Stimulated activated naive B cell treated with anti-CD40 and anti-IgM and Interleukin-4, amounts not matched to agents 10 μg/mL and 1 μg/mL and 100 μg/mL, for 72 hours (primary cell): Measurements from ENCODE around the gene TMEM132C.

Source experiments
- ATAC-seq, 2 donors: fragments of 150-1000 bp; cut with Tn5 transposase; replicated peaks; 2 replicates each; pipeline ENCODE4 v1.10.0; 2021; ENCODE audit warnings: moderate library complexity in 1 of 2
- DNase-seq: peaks from one replicate; pipeline ENCODE4 v3.0.0; 2021
- H3K27ac Mint-ChIP-seq: one replicate; pipeline ENCODE4 v1.8.0; 2022; ENCODE audit warnings: mild to moderate bottlenecking, mixed read lengths
- H3K27me3 Mint-ChIP-seq, 2 donors: one replicate each; pipeline ENCODE4 v1.8.0; 2022; ENCODE audit warnings: mixed read lengths in 2 of 2
- H3K36me3 Mint-ChIP-seq, 2 donors: one replicate each; pipeline ENCODE4 v1.8.0; 2022; ENCODE audit warnings: mixed read lengths in 2 of 2, mild to moderate bottlenecking in 1 of 2
- H3K4me1 Mint-ChIP-seq, 2 donors: one replicate each; pipeline ENCODE4 v1.8.0; 2022; ENCODE audit warnings: mixed read lengths in 2 of 2, mild to moderate bottlenecking in 1 of 2
- H3K4me3 Mint-ChIP-seq, 2 donors: one replicate each; pipeline ENCODE4 v1.8.0; 2022; ENCODE audit warnings: mild to moderate bottlenecking in 2 of 2, mixed read lengths in 2 of 2, moderate library complexity in 1 of 2
- H3K9me3 Mint-ChIP-seq, 2 donors: one replicate each; pipeline ENCODE4 v1.8.0; 2022; ENCODE audit warnings: mixed read lengths in 2 of 2, mild to moderate bottlenecking in 1 of 2

The TMEM132C gene

DNA sequence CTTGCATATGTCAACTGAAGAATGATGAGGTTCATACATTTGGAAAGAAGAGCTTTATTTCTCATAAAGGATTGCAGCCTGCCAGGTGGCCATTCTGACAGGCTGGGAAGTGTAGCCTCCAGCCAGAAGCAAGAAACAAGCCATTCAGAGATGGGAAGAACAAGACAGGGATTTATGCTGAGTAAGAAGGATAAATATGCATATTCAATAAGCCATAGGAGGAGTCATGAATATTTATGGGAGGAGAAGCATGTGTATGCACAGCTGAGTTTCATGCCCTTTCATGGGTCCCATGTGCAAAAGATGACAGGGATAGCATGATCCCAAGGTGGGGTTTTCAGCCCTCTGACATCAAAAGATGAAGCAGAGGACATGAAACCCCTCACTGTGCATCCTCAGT is 269.8 kb downstream of the TMEM132C start:
- Mint-ChIP-seq H3K27me3 (no peaks in the 10 kb centered on the region), H3K4me1 (no peaks in the 10 kb centered on the region), H3K4me3 (no peak overlapping the region), H3K27ac (no peak overlapping the region), H3K36me3 (no peaks in the 10 kb centered on the region), H3K9me3 (peaks cover 0 to 4% of the 10 kb centered on the region in 2 donors)
- no peak for ATAC-seq
- no peak for DNase-seq

DNA sequence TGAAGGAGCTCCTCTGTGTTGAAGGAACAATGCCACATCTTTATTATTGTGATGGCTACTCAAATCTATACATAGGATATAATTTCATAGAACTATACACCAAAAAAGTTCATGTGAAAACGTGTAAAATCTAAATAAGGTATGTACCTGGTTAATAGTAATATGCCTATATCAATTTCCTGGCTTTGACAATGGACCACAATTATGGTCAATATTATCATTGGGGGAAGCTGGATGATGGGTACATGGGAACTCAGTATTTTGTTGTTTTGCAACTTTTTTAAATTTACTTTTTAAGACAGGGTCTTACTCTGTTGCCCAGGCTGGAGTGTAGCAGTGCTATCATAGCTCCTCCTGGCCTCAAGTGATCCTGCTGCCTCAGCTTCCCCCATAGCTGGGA is 270.7 kb downstream of the TMEM132C start:
- DNase-seq (no peak), ATAC-seq (no peak)
- Mint-ChIP-seq H3K27ac (no peak overlapping the region), H3K9me3 (peaks cover 0 to 4% of the 10 kb centered on the region in 2 donors), H3K27me3 (no peaks in the 10 kb centered on the region), H3K36me3 (no peaks in the 10 kb centered on the region), H3K4me3 (no peak overlapping the region), H3K4me1 (no peaks in the 10 kb centered on the region)

DNA sequence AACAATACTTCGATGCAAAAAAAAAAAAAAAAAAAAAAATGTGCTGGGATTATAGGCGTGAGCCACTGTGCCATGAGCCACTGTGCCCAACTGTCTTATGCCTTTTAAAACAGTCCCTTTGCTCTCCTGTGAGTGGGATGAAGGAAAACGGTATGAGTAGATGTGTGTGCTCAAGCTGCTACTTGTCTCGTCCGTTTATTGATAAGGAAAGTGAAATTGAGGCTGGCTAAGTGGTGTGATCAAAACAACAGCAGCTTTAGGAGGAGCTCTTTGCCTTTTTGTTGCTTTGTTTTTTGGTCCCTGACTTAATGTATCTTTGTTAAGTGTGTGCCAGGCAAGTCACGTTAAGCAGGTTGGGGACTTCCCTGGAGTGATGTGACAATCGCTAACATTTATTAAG is 275.9 kb downstream of the TMEM132C start:
- no peaks in the 10 kb centered on the region for H3K9me3 Mint-ChIP-seq
- no peak overlapping the region for H3K27ac Mint-ChIP-seq
- H3K4me3 Mint-ChIP-seq = no peak overlapping the region
- no peaks in the 10 kb centered on the region for H3K4me1 Mint-ChIP-seq
- DNase-seq (no peak), ATAC-seq (no peak)
- H3K27me3 Mint-ChIP-seq = no peaks in the 10 kb centered on the region
- H3K36me3 Mint-ChIP-seq = no peaks in the 10 kb centered on the region

GRCh38 chr12:128543460-128543859 is 276.5 kb downstream of the TMEM132C start:
- no peak overlapping the region for H3K27ac Mint-ChIP-seq
- no peaks in the 10 kb centered on the region for H3K4me1 Mint-ChIP-seq

GRCh38 chr12:128543971-128544370 is 277.0 kb downstream of the TMEM132C start:
- H3K27ac Mint-ChIP-seq = no peak overlapping the region
- no peaks in the 10 kb centered on the region for H3K4me1 Mint-ChIP-seq
- H3K27me3 Mint-ChIP-seq = no peaks in the 10 kb centered on the region
- DNase-seq (no peak), ATAC-seq (no peak)
- peaks cover 0 to 1% of the 10 kb centered on the region in 2 donors for H3K9me3 Mint-ChIP-seq
- H3K4me3 Mint-ChIP-seq = no peak overlapping the region
- no peaks in the 10 kb centered on the region for H3K36me3 Mint-ChIP-seq

More at GRCh38 chr12:128543460-128543859, 276.5 kb downstream of the TMEM132C start:
- no peak overlapping the region for H3K4me3 Mint-ChIP-seq
- no peak for DNase-seq
- H3K27me3 Mint-ChIP-seq = no peaks in the 10 kb centered on the region
- no peaks in the 10 kb centered on the region for H3K36me3 Mint-ChIP-seq
- ATAC-seq = no peak
- H3K9me3 Mint-ChIP-seq = peaks cover 0 to 1% of the 10 kb centered on the region in 2 donors

GRCh38 chr12:128548949-128549348 is 282.0 kb downstream of the TMEM132C start:
- Mint-ChIP-seq H3K4me3 (no peak overlapping the region), H3K27me3 (no peaks in the 10 kb centered on the region), H3K27ac (no peak overlapping the region), H3K4me1 (no peaks in the 10 kb centered on the region), H3K9me3 (peaks cover 0 to 1% of the 10 kb centered on the region in 2 donors), H3K36me3 (no peaks in the 10 kb centered on the region)
- DNase-seq (no peak), ATAC-seq (no peak)

DNA sequence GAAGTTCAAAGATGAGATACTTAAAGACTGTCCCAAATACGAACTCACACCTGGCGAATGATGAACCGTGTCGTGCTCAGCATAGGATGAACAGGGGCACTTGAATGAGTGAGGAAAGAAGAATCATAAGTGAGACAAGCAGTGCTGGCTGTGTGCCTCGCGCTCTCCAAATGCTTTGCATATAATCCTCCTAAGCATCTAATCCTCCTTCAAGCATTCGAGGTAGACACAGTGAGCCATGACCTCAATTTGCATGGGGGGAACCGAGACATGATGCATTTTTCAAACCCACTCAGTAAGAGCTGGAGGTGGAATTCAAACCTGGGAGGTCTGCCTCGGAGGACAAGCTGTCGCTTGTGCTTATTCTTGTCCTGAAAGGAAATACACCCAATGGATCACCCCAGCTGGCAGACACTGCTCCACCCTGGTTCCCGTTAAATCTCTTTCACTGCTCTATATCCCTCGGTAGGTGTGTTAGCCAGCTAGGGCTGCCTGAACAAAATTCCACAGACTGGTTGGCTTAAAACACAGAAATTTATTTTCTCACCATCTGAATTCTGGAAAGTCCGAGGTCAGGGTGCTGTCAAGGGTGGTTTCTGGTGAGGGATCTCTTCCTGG is 282.7 kb downstream of the TMEM132C start:
- Mint-ChIP-seq H3K9me3 (peaks cover 0 to 1% of the 10 kb centered on the region in 2 donors), H3K4me3 (no peak overlapping the region), H3K4me1 (no peaks in the 10 kb centered on the region), H3K36me3 (no peaks in the 10 kb centered on the region), H3K27ac (no peak overlapping the region), H3K27me3 (no peaks in the 10 kb centered on the region)
- ATAC-seq = no peak
- DNase-seq = no peak

GRCh38 chr12:128551266-128551665 is 284.3 kb downstream of the TMEM132C start:
- H3K4me3 Mint-ChIP-seq = no peak overlapping the region
- no peaks in the 10 kb centered on the region for H3K36me3 Mint-ChIP-seq
- H3K4me1 Mint-ChIP-seq = no peaks in the 10 kb centered on the region
- ATAC-seq (no peak), DNase-seq (no peak)
- H3K27ac Mint-ChIP-seq = no peak overlapping the region
- H3K9me3 Mint-ChIP-seq = peaks cover 0 to 3% of the 10 kb centered on the region in 2 donors
- H3K27me3 Mint-ChIP-seq = no peaks in the 10 kb centered on the region

- H3K27ac Mint-ChIP-seq = no peak overlapping the region
- peaks cover 9 to 18% of the 10 kb centered on the region in 2 donors for H3K9me3 Mint-ChIP-seq
- H3K36me3 Mint-ChIP-seq = peaks cover 0 to 1% of the 10 kb centered on the region in 2 donors
- DNase-seq (no peak), ATAC-seq (no peak)
- no peaks in the 10 kb centered on the region for H3K27me3 Mint-ChIP-seq
- H3K4me3 Mint-ChIP-seq = no peak overlapping the region
- no peaks in the 10 kb centered on the region for H3K4me1 Mint-ChIP-seq
These were observed 287.8 kb downstream of the TMEM132C start for GRCh38 chr12:128554546-128555304.

- ATAC-seq = no peak
- H3K4me1 Mint-ChIP-seq = no peaks in the 10 kb centered on the region
These were observed 290.3 kb downstream of the TMEM132C start for GRCh38 chr12:128557231-128557630.

DNA sequence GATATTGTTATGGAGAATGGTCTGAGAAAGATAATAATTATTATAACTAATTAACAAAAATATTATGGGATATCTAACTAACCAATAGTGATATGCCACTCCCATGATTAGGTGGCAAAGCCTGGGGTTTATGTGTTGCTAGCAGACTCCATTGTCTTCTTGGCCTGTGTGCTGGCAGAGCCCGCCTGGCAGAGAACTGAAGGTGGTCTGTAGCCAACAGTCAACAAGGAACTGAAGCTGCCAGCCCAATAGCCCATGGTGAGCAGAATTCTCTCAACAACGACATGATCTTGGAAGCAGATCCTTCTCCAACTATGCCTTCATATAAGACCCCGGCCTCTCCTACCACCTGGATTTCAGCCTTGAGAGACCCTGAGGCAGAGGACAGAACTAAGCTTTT is 298.0 kb downstream of the TMEM132C start:
- Mint-ChIP-seq H3K4me1 (no peaks in the 10 kb centered on the region), H3K4me3 (no peak overlapping the region), H3K27me3 (no peaks in the 10 kb centered on the region), H3K27ac (no peak overlapping the region), H3K36me3 (no peaks in the 10 kb centered on the region), H3K9me3 (peaks cover 0 to 6% of the 10 kb centered on the region in 2 donors)
- no peak for DNase-seq
- ATAC-seq = no peak

More at GRCh38 chr12:128557231-128557630, 290.3 kb downstream of the TMEM132C start:
- Mint-ChIP-seq H3K9me3 (peaks cover 11 to 18% of the 10 kb centered on the region in 2 donors), H3K27me3 (no peaks in the 10 kb centered on the region), H3K27ac (no peak overlapping the region), H3K36me3 (peaks cover 0 to 1% of the 10 kb centered on the region in 2 donors), H3K4me3 (no peak overlapping the region)
- no peak for DNase-seq

GRCh38 chr12:128567730-128568129 is 300.8 kb downstream of the TMEM132C start:
- H3K27me3 Mint-ChIP-seq = no peaks in the 10 kb centered on the region
- no peak for DNase-seq
- no peak for ATAC-seq
- H3K9me3 Mint-ChIP-seq = peaks cover 0 to 7% of the 10 kb centered on the region in 2 donors
- no peaks in the 10 kb centered on the region for H3K36me3 Mint-ChIP-seq
- H3K4me1 Mint-ChIP-seq = no peaks in the 10 kb centered on the region
- no peak overlapping the region for H3K4me3 Mint-ChIP-seq
- no peak overlapping the region for H3K27ac Mint-ChIP-seq

DNA sequence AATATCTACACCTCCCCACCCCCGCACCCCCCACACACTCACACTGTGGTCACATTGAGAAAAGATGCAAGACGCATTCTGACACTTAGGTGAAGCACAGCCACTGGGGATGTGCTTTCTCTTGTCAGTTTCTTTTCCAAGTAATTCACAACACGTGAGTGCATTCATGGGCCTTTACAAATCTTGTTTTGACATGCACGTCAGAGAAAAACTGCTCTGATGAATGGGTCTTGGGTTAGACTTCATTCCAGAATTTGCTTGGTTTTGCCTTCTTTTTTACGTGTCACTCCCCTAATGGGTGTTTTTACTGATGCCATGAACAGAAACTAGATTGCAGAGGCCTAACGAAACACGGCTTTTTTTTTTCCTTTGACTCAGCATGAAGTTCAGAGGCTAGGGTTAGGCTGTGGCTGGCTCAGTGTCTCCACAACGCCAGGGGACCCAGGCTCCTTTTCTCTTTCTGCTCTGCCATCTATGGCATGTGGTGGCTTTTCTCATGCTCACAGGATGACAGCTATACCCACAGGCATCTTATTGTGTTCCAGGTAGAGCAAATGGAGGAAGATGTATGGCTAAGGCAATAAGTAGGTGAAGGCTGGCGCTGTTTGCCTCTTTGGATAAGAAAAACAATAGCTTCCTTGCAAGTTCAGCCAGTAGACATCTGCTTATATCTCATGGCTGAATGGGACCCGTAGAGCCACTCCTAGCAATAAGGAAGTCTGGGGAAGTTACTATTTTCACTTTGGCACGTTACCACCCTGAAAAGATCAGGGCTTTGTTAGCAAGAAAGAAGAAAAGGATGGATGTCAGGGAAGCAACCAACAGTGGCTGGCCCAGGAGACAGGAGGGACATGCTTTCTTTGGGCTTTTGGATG is 303.5 kb downstream of the TMEM132C start:
- H3K36me3 Mint-ChIP-seq = no peaks in the 10 kb centered on the region
- DNase-seq (no peak), ATAC-seq (no peak)
- H3K4me1 Mint-ChIP-seq = no peaks in the 10 kb centered on the region
- no peaks in the 10 kb centered on the region for H3K27me3 Mint-ChIP-seq
- no peak overlapping the region for H3K27ac Mint-ChIP-seq
- no peak overlapping the region for H3K4me3 Mint-ChIP-seq
- peaks cover 0 to 7% of the 10 kb centered on the region in 2 donors for H3K9me3 Mint-ChIP-seq
